DOHH2 (cell line): ENCODE results near the gene SELENON.

Experiments
- H3F3A ChIP-seq: fragments of 200-600 bp; sonication (generic), shearing (Covaris generic); 2 replicates; pipeline ENCODE4 v1.6.0; 2016; ENCODE audit warnings: antibody characterized with exemption, mild to moderate bottlenecking; ENCODE audit not compliant: control insufficient read depth, insufficient read depth
- H3K27ac ChIP-seq: fragments of 200-600 bp; sonication (generic); 2 replicates; pipeline ENCODE4 v1.5.1; 2014; ENCODE audit warnings: low read depth, mild to moderate bottlenecking, low read length, moderate library complexity
- H3K27me3 ChIP-seq: fragments of 200-600 bp; sonication (generic); 2 replicates; pipeline ENCODE4 v1.6.1; 2014; ENCODE audit warnings: mild to moderate bottlenecking, low read length, mixed read lengths; ENCODE audit not compliant: control insufficient read depth
- H3K36me3 ChIP-seq: fragments of 200-600 bp; sonication (generic); 2 replicates; pipeline ENCODE4 v1.6.1; 2014; ENCODE audit warnings: mild to moderate bottlenecking, low read length, moderate library complexity, mixed read lengths; ENCODE audit not compliant: control insufficient read depth
- H3K4me1 ChIP-seq: fragments of 200-600 bp; sonication (generic); 2 replicates; pipeline ENCODE4 v1.6.1; 2014; ENCODE audit warnings: mild to moderate bottlenecking, low read length, mixed read lengths; ENCODE audit not compliant: control insufficient read depth
- H3K4me2 ChIP-seq: fragments of 200-600 bp; sonication (generic); 2 replicates; pipeline ENCODE4 v1.6.0; 2014; ENCODE audit warnings: mild to moderate bottlenecking, low read length, moderate library complexity
- H3K4me3 ChIP-seq: fragments of 200-600 bp; sonication (generic); 2 replicates; pipeline ENCODE4 v1.5.1; 2014; ENCODE audit warnings: mild to moderate bottlenecking, low read length, mixed read lengths
- H3K79me2 ChIP-seq: fragments of 200-600 bp; sonication (generic); 2 replicates; pipeline ENCODE4 v1.6.1; 2014; ENCODE audit warnings: mild to moderate bottlenecking, low read length, mixed read lengths; ENCODE audit not compliant: control insufficient read depth
- H3K9me2 ChIP-seq: fragments of 200-600 bp; sonication (generic); replicated peaks from 2 replicates; pipeline ENCODE4 v1.6.1; 2014; ENCODE audit warnings: mild to moderate bottlenecking, low read length, mixed read lengths; ENCODE audit not compliant: control insufficient read depth
- H3K9me3 ChIP-seq: fragments of 200-600 bp; sonication (generic); 2 replicates; pipeline ENCODE4 v1.6.1; 2014; ENCODE audit warnings: antibody characterized with exemption, low read length, mixed read lengths; ENCODE audit not compliant: control insufficient read depth, insufficient read depth
- H4K20me1 ChIP-seq: fragments of 200-600 bp; sonication (generic); 2 replicates; pipeline ENCODE4 v1.6.0; 2014; ENCODE audit warnings: low read depth, mild to moderate bottlenecking, antibody characterized with exemption, low read length, moderate library complexity; ENCODE audit not compliant: control insufficient read depth, insufficient read depth
- CTCF ChIP-seq: fragments of 200-600 bp; sonication (generic); IDR thresholded peaks from one replicate; pipeline ENCODE4 v1.5.1; 2014; ENCODE audit warnings: antibody characterized with exemption, mild to moderate bottlenecking, low read depth, low read length; ENCODE audit not compliant: poor library complexity, severe bottlenecking
- EZH2phosphoT487 ChIP-seq: fragments of 200-600 bp; sonication (generic); IDR thresholded peaks from 2 replicates; pipeline ENCODE4 v1.6.1; 2017; ENCODE audit warnings: borderline replicate concordance, mild to moderate bottlenecking, antibody characterized with exemption, low read length, moderate library complexity, mixed read lengths

Gene SELENON

GRCh38 chr1:25811384-25812082 is 11.5 kb downstream of the SELENON start:
- H3K4me3 ChIP-seq, result no peak overlapping the region
- no peak overlapping the region for H3K27ac ChIP-seq
- peaks cover 22% of the 10 kb centered on the region for H3K4me1 ChIP-seq
- no peaks in the 10 kb centered on the region for H4K20me1 ChIP-seq
- no peak overlapping the region for H3K4me2 ChIP-seq
- H3F3A ChIP-seq, result no peaks in the 10 kb centered on the region
- no peaks in the 10 kb centered on the region for H3K27me3 ChIP-seq
- H3K79me2 ChIP-seq, result no peaks in the 10 kb centered on the region
- no peaks in the 10 kb centered on the region for H3K9me3 ChIP-seq
- no peak for TF ChIP-seq EZH2phosphoT487
- TF ChIP-seq CTCF, result no peak
- H3K9me2 ChIP-seq, result no peaks in the 10 kb centered on the region
- H3K36me3 ChIP-seq, result no peaks in the 10 kb centered on the region

GRCh38 chr1:25813071-25813733 is 13.2 kb downstream of the SELENON start:
- no peaks in the 10 kb centered on the region for H3K36me3 ChIP-seq
- H3F3A ChIP-seq, result no peaks in the 10 kb centered on the region
- no peaks in the 10 kb centered on the region for H4K20me1 ChIP-seq
- peaks cover 25% of the 10 kb centered on the region for H3K4me1 ChIP-seq
- H3K27ac ChIP-seq, result no peak overlapping the region
- no peaks in the 10 kb centered on the region for H3K79me2 ChIP-seq
- H3K4me2 ChIP-seq, result no peak overlapping the region
- H3K4me3 ChIP-seq, result no peak overlapping the region
- no peaks in the 10 kb centered on the region for H3K9me2 ChIP-seq
- TF ChIP-seq EZH2phosphoT487 (no peak), CTCF (no peak)
- no peaks in the 10 kb centered on the region for H3K9me3 ChIP-seq
- H3K27me3 ChIP-seq, result no peaks in the 10 kb centered on the region

- Histone ChIP-seq H3K27ac (no peak overlapping the region), H3K9me3 (no peaks in the 10 kb centered on the region), H4K20me1 (no peaks in the 10 kb centered on the region), H3K9me2 (no peaks in the 10 kb centered on the region), H3K79me2 (no peaks in the 10 kb centered on the region), H3K36me3 (no peaks in the 10 kb centered on the region), H3K4me2 (no peak overlapping the region), H3F3A (no peaks in the 10 kb centered on the region), H3K27me3 (no peaks in the 10 kb centered on the region), H3K4me3 (no peak overlapping the region), H3K4me1 (peaks cover 30% of the 10 kb centered on the region)
- TF ChIP-seq CTCF (peak; percentile 13), EZH2phosphoT487 (no peak)
Observed at GRCh38 chr1:25813734-25814471, 13.9 kb downstream of the SELENON start.
